Activated CD8-positive, alpha-beta T cell treated with anti-CD3 and anti-CD28 coated beads for 36 hours (primary cell): Measurements from ENCODE around the gene TRAPPC5. TPM values are rescaled to one million over a fixed set of nuclear protein-coding genes. Genes with fewer than 3 reads are reported as not detected.

Experiments used
- ATAC-seq: fragments of 200-7000 bp; cut with Tn5 transposase; one replicate; pipeline ENCODE4 v1.10.0; 2021; ENCODE audit warnings: mild to moderate bottlenecking, moderate library complexity
- CTCF ChIA-PET: fragments of 350-600 bp; sonication (Branson Sonifier 250); formaldehyde crosslinking; loops from one replicate; lab custom pipeline; 2021; ENCODE audit warnings: antibody characterized with exemption; lab: Charles Lee
- POLR2A ChIA-PET: fragments of 350-600 bp; sonication (Branson Sonifier 250); formaldehyde crosslinking; loops from one replicate; lab custom pipeline; 2021; ENCODE audit warnings: antibody characterized with exemption; lab: Charles Lee
- DNase-seq: peaks from one replicate; pipeline ENCODE4 v3.0.0-alpha.2; 2020
- H3K27ac Mint-ChIP-seq: one replicate; pipeline ENCODE4 v1.8.0; 2021; ENCODE audit warnings: mild to moderate bottlenecking, mixed read lengths
- H3K27me3 Mint-ChIP-seq: one replicate; pipeline ENCODE4 v1.8.0; 2021; ENCODE audit warnings: mixed read lengths
- H3K36me3 Mint-ChIP-seq: one replicate; pipeline ENCODE4 v1.8.0; 2021; ENCODE audit warnings: low read depth, mixed read lengths
- H3K4me1 Mint-ChIP-seq: one replicate; pipeline ENCODE4 v1.8.0; 2021; ENCODE audit warnings: low read depth, mixed read lengths
- H3K4me3 Mint-ChIP-seq: one replicate; pipeline ENCODE4 v1.8.0; 2021; ENCODE audit warnings: mild to moderate bottlenecking, moderate library complexity, mixed read lengths
- H3K9me3 Mint-ChIP-seq: one replicate; pipeline ENCODE4 v1.8.0; 2021; ENCODE audit warnings: mixed read lengths
- intact Hi-C: fragments of 100-400 bp; cut with micrococcal nuclease; formaldehyde crosslinking; loops from one replicate; pipeline ENCODE4 v1.10.0; 2022
- total RNA-seq, 2 experiments: library from RNA; stranded (reverse); gene quantifications; one replicate each; pipeline ENCODE4 v1.2.3, GENCODE V29; 2021
- TF ChIP-seq, protein P1 (sequence below): fragments of 200-600 bp; IDR thresholded peaks from one replicate; pipeline ENCODE4 v1.8.0; 2022; ENCODE audit warnings: antibody characterized with exemption, mild to moderate bottlenecking

TRAPPC5 gene
- total RNA-seq, 2 experiments from 2014 or later = 85.0 to 85.9 TPM

- H3K27me3 Mint-ChIP-seq = no peaks in the 10 kb centered on the region
- ChIA-PET CTCF (interaction anchor here (0.6 to 7.8 kb wide), 23 partner anchors 9 to 285 kb away, joined by 3 to 74 read pairs (median 5); partner anchors contain the start of genes PCP2, PET100, RETN and TRAPPC5), POLR2A (interaction anchor here (0.6 to 0.7 kb wide), 2 partner anchors 483 to 584 kb away, joined by 3 to 5 read pairs; no protein-coding TSS in a partner anchor)
- peak overlapping the region; percentile 59 for H3K4me3 Mint-ChIP-seq
- intact Hi-C loops = loop anchor here (5.0 kb wide), 1 partner anchor 145 kb away; no protein-coding TSS in a partner anchor
- H3K9me3 Mint-ChIP-seq = no peaks in the 10 kb centered on the region
- H3K36me3 Mint-ChIP-seq = peaks cover 2% of the 10 kb centered on the region
- H3K4me1 Mint-ChIP-seq = peaks cover 24% of the 10 kb centered on the region
- H3K27ac Mint-ChIP-seq = peak overlapping the region; percentile 53
- TF ChIP-seq, protein P1, sequence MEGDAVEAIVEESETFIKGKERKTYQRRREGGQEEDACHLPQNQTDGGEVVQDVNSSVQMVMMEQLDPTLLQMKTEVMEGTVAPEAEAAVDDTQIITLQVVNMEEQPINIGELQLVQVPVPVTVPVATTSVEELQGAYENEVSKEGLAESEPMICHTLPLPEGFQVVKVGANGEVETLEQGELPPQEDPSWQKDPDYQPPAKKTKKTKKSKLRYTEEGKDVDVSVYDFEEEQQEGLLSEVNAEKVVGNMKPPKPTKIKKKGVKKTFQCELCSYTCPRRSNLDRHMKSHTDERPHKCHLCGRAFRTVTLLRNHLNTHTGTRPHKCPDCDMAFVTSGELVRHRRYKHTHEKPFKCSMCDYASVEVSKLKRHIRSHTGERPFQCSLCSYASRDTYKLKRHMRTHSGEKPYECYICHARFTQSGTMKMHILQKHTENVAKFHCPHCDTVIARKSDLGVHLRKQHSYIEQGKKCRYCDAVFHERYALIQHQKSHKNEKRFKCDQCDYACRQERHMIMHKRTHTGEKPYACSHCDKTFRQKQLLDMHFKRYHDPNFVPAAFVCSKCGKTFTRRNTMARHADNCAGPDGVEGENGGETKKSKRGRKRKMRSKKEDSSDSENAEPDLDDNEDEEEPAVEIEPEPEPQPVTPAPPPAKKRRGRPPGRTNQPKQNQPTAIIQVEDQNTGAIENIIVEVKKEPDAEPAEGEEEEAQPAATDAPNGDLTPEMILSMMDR = peak; percentile 99
- peak; percentile 91 for DNase-seq
- ATAC-seq = peak; percentile 86
Observed at GRCh38 chr19:7652061-7652641, 28.5 kb upstream of the TRAPPC5 start.

- no peaks in the 10 kb centered on the region for H3K27me3 Mint-ChIP-seq
- ChIA-PET CTCF (interaction anchor here (1.5 to 7.8 kb wide), 3 partner anchors 26 to 87 kb away, joined by 4 to 74 read pairs (median 14); partner anchors contain the start of gene TRAPPC5), POLR2A (interaction anchor here (1.0 to 1.6 kb wide), 2 partner anchors 16 to 27 kb away, joined by 3 to 4 read pairs; partner anchors contain the start of gene TRAPPC5)
- H3K36me3 Mint-ChIP-seq = no peaks in the 10 kb centered on the region
- intact Hi-C loops = loop anchor here (5.0 kb wide), 1 partner anchor 143 kb away; no protein-coding TSS in a partner anchor
- DNase-seq (no peak), ATAC-seq (no peak)
- no peak overlapping the region for H3K27ac Mint-ChIP-seq
- TF ChIP-seq, protein P1 = no peak
- H3K4me1 Mint-ChIP-seq = peaks cover 41% of the 10 kb centered on the region
- no peaks in the 10 kb centered on the region for H3K9me3 Mint-ChIP-seq
- H3K4me3 Mint-ChIP-seq = no peak overlapping the region
Observed at GRCh38 chr19:7654401-7654800, 26.2 kb upstream of the TRAPPC5 start.

- H3K4me3 Mint-ChIP-seq = no peak overlapping the region
- ChIA-PET CTCF (interaction anchor here (2.2 to 7.8 kb wide), 3 partner anchors 25 to 144 kb away, joined by 10 to 74 read pairs (median 14); partner anchors contain the start of gene TRAPPC5), POLR2A (interaction anchor here (1.5 kb wide), 1 partner anchor 26 kb away, joined by 3 read pairs; no protein-coding TSS in a partner anchor)
- ATAC-seq = no peak
- peaks cover 41% of the 10 kb centered on the region for H3K4me1 Mint-ChIP-seq
- H3K9me3 Mint-ChIP-seq = no peaks in the 10 kb centered on the region
- intact Hi-C loops = no loop called here
- H3K27me3 Mint-ChIP-seq = no peaks in the 10 kb centered on the region
- peak overlapping the region; percentile 42 for H3K27ac Mint-ChIP-seq
- H3K36me3 Mint-ChIP-seq = no peaks in the 10 kb centered on the region
- TF ChIP-seq, protein P1 = no peak
- DNase-seq = no peak
Observed at GRCh38 chr19:7655581-7655980, 25.1 kb upstream of the TRAPPC5 start.

DNA sequence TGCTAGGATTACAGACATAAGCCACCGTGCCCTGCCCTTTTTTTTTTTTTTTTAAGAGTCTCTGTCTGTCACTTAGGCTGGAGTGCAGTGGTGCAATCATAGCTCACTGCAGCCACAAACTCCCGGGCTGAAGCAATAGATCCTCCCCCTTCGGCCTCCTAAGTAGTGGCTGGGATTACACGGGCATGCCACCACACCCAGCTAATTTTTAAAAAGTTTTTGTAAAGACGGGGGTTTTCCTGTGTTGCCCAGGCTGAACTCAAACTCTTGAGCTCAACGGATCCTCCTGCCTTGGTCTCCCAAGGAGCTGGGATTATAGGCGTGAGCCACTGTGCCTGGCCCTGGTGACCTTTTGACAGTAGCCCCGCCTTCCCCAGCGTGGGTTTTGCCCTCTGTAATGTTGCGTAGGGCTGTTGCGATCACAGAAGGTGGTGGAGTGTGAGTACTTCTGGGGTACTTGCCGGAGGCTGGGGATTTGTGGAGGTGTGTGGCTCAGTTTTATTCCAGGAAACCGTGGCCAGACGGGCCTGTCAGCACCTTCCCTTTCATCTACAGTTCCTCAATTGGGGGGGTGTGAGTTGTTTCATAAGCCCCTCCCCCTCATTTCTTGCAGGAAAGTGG, 23.4 kb upstream of the TRAPPC5 start:
- no peaks in the 10 kb centered on the region for H3K9me3 Mint-ChIP-seq
- TF ChIP-seq, protein P1 = no peak
- peak overlapping the region; percentile 68 for H3K4me3 Mint-ChIP-seq
- ChIA-PET POLR2A (interaction anchor here (1.5 to 1.8 kb wide), 2 partner anchors 13 to 14 kb away, joined by 3 to 11 read pairs; partner anchors contain the start of gene RETN), CTCF (interaction anchor here (1.4 to 7.8 kb wide), 5 partner anchors 21 to 143 kb away, joined by 3 to 74 read pairs (median 10); partner anchors contain the start of gene TRAPPC5)
- ATAC-seq (peak; percentile 87), DNase-seq (peak; percentile 91)
- H3K4me1 Mint-ChIP-seq = peaks cover 37% of the 10 kb centered on the region
- H3K27ac Mint-ChIP-seq = peak overlapping the region; percentile 78
- H3K27me3 Mint-ChIP-seq = peaks cover 2% of the 10 kb centered on the region
- no peaks in the 10 kb centered on the region for H3K36me3 Mint-ChIP-seq
- intact Hi-C loops = no loop called here
